ENCODE measurements around the gene CDC25A. TPM values are rescaled to one million over a fixed set of nuclear protein-coding genes. Genes with fewer than 3 reads are reported as not detected.

CDC25A gene
- total and polyA plus RNA-seq, 2 of the 13 experiments (the other 11 are each of a cell fraction or from before 2014, with no cell fraction given), result 7.9 to 45.4 TPM

DNA sequence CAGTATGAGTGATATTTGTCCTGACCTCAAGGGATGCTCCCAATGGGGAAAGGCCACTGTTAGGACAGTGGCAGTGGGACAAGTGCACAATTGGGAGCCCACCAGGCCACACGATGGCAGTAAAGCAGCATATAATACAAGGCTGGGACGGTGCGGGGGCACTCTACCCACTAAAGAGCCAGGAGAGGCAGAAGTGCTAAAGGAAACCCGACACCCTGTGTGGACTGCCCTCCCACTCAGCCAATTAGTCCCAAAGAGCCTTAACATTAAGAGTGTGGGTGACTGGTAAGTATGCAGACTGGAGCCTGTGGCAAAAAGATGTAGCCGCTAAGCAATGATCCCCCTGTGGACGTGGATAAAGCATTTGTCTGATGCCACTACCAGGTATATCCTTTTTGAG is 44.5 kb upstream of the CDC25A start (continued):
- TF ChIP-seq, protein P1, sequence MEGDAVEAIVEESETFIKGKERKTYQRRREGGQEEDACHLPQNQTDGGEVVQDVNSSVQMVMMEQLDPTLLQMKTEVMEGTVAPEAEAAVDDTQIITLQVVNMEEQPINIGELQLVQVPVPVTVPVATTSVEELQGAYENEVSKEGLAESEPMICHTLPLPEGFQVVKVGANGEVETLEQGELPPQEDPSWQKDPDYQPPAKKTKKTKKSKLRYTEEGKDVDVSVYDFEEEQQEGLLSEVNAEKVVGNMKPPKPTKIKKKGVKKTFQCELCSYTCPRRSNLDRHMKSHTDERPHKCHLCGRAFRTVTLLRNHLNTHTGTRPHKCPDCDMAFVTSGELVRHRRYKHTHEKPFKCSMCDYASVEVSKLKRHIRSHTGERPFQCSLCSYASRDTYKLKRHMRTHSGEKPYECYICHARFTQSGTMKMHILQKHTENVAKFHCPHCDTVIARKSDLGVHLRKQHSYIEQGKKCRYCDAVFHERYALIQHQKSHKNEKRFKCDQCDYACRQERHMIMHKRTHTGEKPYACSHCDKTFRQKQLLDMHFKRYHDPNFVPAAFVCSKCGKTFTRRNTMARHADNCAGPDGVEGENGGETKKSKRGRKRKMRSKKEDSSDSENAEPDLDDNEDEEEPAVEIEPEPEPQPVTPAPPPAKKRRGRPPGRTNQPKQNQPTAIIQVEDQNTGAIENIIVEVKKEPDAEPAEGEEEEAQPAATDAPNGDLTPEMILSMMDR (CRISPR knock-in tag; IDR thresholded peaks at IDR 0.05), result peak; percentile 95
- no peak for TF ChIP-seq EZH2 (conservative IDR thresholded peaks at IDR 0.05; ENCODE audit: low read depth, low read length)
- TF ChIP-seq KDM3A (CRISPR knock-in tag; IDR thresholded peaks at IDR 0.05; ENCODE audit: low read depth), result 0 out of 2 replicates have a peak, but pooled peaks have one; percentile 28
- TF ChIP-seq JUND (CRISPR knock-in tag; IDR thresholded peaks at IDR 0.05), result no peak
- TF ChIP-seq ZNF124 (CRISPR knock-in tag; IDR thresholded peaks at IDR 0.05), result no peak
- peak; percentile 54; the same call in 1 of the 2 replicates for TF ChIP-seq ZMYM3 (CRISPR knock-in tag; IDR thresholded peaks at IDR 0.05)
- TF ChIP-seq, protein P2, sequence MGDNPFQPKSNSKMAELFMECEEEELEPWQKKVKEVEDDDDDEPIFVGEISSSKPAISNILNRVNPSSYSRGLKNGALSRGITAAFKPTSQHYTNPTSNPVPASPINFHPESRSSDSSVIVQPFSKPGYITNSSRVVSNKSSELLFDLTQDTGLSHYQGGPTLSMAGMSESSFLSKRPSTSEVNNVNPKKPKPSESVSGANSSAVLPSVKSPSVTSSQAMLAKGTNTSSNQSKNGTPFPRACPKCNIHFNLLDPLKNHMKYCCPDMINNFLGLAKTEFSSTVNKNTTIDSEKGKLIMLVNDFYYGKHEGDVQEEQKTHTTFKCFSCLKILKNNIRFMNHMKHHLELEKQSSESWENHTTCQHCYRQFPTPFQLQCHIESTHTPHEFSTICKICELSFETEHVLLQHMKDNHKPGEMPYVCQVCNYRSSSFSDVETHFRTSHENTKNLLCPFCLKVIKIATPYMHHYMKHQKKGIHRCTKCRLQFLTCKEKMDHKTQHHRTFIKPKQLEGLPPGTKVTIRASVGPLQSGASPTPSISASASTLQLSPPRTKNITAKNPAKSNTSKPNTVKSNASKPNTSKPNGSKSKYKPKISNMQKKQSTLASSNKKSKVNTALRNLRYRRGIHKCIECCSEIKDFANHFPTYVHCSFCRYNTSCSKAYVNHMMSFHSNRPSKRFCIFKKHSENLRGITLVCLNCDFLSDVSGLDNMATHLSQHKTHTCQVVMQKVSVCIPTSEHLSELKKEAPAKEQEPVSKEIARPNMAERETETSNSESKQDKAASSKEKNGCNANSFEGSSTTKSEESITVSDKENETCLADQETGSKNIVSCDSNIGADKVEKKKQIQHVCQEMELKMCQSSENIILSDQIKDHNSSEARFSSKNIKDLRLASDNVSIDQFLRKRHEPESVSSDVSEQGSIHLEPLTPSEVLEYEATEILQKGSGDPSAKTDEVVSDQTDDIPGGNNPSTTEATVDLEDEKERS (CRISPR knock-in tag; IDR thresholded peaks at IDR 0.05), result 0 out of 2 replicates have a peak, but pooled peaks have one; percentile 59
- TF ChIP-seq, protein P3, sequence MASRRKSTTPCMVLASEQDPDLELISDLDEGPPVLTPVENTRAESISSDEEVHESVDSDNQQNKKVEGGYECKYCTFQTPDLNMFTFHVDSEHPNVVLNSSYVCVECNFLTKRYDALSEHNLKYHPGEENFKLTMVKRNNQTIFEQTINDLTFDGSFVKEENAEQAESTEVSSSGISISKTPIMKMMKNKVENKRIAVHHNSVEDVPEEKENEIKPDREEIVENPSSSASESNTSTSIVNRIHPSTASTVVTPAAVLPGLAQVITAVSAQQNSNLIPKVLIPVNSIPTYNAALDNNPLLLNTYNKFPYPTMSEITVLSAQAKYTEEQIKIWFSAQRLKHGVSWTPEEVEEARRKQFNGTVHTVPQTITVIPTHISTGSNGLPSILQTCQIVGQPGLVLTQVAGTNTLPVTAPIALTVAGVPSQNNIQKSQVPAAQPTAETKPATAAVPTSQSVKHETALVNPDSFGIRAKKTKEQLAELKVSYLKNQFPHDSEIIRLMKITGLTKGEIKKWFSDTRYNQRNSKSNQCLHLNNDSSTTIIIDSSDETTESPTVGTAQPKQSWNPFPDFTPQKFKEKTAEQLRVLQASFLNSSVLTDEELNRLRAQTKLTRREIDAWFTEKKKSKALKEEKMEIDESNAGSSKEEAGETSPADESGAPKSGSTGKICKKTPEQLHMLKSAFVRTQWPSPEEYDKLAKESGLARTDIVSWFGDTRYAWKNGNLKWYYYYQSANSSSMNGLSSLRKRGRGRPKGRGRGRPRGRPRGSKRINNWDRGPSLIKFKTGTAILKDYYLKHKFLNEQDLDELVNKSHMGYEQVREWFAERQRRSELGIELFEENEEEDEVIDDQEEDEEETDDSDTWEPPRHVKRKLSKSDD (CRISPR knock-in tag; IDR thresholded peaks at IDR 0.05; ENCODE audit: low read depth), result no peak
- TF ChIP-seq LCORL (IDR thresholded peaks at IDR 0.05), result no peak
- peak; percentile 68; the same call in 1 of the 2 replicates for TF ChIP-seq LCORL (CRISPR knock-in tag; IDR thresholded peaks at IDR 0.05)
- TF ChIP-seq SALL1 (CRISPR knock-in tag; IDR thresholded peaks at IDR 0.05), result peak; percentile 45; the same call in 1 of the 2 replicates
- TF ChIP-seq RXRA (CRISPR knock-in tag; IDR thresholded peaks at IDR 0.05), result 0 out of 2 replicates have a peak, but pooled peaks have one; percentile 17
- TF ChIP-seq, protein P4, sequence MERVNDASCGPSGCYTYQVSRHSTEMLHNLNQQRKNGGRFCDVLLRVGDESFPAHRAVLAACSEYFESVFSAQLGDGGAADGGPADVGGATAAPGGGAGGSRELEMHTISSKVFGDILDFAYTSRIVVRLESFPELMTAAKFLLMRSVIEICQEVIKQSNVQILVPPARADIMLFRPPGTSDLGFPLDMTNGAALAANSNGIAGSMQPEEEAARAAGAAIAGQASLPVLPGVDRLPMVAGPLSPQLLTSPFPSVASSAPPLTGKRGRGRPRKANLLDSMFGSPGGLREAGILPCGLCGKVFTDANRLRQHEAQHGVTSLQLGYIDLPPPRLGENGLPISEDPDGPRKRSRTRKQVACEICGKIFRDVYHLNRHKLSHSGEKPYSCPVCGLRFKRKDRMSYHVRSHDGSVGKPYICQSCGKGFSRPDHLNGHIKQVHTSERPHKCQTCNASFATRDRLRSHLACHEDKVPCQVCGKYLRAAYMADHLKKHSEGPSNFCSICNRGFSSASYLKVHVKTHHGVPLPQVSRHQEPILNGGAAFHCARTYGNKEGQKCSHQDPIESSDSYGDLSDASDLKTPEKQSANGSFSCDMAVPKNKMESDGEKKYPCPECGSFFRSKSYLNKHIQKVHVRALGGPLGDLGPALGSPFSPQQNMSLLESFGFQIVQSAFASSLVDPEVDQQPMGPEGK (CRISPR knock-in tag; IDR thresholded peaks at IDR 0.05), result peak; percentile 75
- TF ChIP-seq TAF15 (IDR thresholded peaks at IDR 0.05; ENCODE audit: low read depth, low read length, poor library complexity, severe bottlenecking), result no peak
- peak; percentile 30; the same call in 1 of the 2 replicates for TF ChIP-seq SOX5 (CRISPR knock-in tag; IDR thresholded peaks at IDR 0.05; ENCODE audit: borderline replicate concordance)
- TF ChIP-seq BCL6 (CRISPR knock-in tag; IDR thresholded peaks at IDR 0.05), result 0 out of 2 replicates have a peak, but pooled peaks have one; percentile 10
- no peak for TF ChIP-seq WIZ (CRISPR knock-in tag; IDR thresholded peaks at IDR 0.05)
- peak; percentile 41; the same call in 1 of the 2 replicates for TF ChIP-seq CCDC6 (CRISPR knock-in tag; IDR thresholded peaks at IDR 0.05)
- TF ChIP-seq RXRB (CRISPR knock-in tag; IDR thresholded peaks at IDR 0.05; ENCODE audit: borderline replicate concordance), result peak; percentile 52; the same call in 1 of the 2 replicates
- TF ChIP-seq TAF1 (CRISPR knock-in tag; IDR thresholded peaks at IDR 0.05), result no peak
- no peak for TF ChIP-seq MIER3 (CRISPR knock-in tag; IDR thresholded peaks at IDR 0.05; ENCODE audit: borderline replicate concordance)
- peak; percentile 48; the same call in 1 of the 2 replicates for TF ChIP-seq TBX2 (CRISPR knock-in tag; IDR thresholded peaks at IDR 0.05; ENCODE audit: borderline replicate concordance)
